CD4-positive, alpha-beta T cell treated with Interleukin-2 at 100 ng/mL for 4 hours (primary cell): ENCODE results near the gene NHLRC4.
A peak's percentile ranks its signal among the peaks of the same experiment; 100 is the strongest.
"Not testable (repeated sequence)": the region's sequence is repeated elsewhere in the genome, so short reads cannot be mapped to it uniquely, and the experiment has no call there.

Source experiments
- DNase-seq: peaks from one replicate; pipeline ENCODE4 v3.0.0-alpha.2; 2020; ENCODE audit warnings: low spot score

NHLRC4 gene

DNA sequence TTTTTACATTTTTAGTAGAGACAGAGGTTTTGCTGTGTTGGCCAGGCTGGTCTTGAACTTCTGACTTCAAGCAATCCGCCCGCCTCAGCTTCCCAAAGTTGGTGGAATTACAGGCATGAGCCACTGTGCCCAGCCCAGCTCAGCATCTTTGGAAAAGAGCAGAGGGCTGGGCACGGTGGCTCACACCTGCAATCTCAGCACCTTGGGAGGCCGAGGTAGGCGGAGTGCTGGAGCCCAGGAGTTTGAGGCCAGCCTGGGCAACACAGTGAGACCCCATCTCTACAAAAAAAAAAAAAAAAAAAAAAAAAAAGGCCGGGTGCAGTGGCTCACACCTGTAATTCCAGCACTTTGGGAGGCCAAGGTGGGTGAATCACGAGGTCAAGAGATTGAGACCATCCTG lies 30.9 kb downstream of the NHLRC4 start:
- DNase-seq = not testable (repeated sequence)

DNA sequence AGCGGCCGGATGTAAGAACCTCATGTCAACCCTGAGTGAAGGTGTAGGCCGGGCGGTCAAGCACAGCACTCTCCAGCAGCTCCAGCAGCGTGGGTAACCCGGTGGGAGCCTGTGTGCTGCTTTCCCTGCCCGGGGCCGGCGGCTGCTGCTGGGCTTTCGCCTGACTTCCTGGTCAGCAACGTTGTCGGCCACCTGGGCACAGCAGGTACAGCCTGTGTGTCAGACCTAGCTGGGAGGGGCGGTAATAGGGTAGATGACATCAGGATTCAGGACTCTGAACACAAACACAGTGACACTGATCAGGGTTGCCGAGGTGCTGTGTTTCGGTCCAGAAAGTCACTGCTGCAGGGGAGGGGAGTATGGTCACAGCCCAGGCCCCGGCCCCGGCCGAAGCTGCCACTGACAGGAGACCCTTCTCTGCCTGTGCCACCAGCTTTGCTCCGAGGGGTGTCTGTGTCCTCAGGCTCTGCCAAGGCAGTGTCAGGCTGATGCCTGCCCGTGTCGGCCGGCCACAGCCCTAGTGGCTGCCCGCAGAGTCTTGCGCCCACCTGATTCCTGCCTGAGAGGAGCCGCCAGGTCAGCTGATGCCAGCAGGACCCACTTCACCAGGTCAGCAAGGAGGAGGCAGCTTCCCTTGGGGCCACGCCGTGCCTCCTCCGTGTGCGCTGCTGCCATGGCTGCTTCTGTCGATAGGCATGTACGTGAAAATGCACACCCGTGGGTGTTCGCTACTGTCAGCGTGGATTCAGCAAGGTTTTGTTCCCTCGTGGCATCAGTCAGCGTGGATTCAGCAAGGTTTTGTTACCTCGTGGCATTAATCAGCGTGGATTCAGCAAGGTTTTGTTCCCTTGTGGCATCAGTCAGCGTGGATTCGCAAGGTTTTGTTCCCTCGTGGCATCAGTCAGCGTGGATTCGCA lies 32.3 kb downstream of the NHLRC4 start:
- DNase-seq = no peak

DNA sequence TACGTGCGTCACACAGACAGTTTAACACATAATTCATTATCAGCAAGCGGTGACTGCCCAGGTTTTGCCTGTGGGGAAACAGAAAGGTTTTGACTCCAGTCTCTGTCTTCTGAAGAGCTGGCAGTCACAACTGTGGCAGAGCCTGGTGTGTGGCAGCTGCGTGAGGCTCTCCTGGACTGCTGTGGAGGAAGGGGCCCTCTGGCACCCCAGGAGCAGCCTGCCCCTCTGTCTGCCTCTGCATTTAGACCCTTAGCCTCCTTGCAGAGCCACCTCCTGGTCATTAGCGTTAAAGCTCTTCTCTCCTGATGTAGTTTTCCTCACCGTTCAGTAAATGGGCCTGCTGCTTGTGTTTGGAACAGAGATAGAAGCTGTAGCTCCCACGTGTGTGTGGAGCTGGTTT lies 34.0 kb downstream of the NHLRC4 start:
- no peak for DNase-seq

DNA sequence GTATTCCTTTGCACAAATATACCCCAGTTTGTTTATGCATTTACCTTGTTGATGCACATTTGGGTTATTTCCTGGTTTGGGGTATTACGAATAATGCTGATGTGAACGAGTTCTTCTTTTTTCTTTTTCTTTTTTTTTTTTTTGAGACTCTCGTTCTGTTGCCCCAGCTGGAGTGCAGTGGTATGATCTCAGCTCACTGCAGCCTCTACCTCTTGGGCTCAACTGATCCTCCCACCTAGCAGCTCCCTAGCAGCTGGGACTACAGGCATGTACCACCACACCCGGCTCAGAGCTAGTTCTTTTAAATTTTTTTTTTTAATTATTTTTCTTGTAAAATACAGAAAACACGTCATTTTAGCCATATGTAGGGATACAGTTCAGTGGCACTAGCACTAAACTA lies 37.1 kb downstream of the NHLRC4 start:
- no peak for DNase-seq

DNA sequence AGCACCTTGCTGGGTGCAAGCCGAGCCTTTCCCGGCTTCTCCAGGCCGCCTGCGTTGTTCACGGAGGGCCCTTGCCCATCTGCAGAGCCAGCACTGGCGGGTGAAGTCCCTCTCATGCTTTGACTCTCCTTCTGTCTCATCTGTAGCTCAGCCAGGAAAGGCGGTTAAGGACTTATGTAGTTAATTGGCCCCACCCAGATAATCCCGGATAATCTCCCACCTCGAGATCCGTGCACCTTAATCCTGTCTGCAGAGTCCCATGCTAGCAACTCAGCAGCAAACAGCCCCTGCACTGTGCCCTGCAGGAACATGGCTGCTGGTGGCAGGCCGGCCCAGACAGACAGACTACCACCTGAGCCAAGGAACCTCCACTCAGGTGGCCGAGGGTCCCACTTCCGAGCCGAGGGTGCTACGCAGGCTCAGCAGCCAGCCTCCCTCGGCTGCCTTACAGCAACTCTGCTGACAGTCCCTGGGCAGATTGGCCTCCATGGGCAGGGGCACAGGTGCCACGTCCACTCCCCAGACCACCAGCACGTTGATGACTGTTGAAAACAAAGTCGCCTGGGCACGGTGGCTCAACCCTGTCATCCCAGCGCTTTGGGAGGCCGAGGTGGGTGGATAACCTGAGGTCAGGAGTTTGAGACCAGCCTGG lies 40.0 kb downstream of the NHLRC4 start:
- DNase-seq = no peak

DNA sequence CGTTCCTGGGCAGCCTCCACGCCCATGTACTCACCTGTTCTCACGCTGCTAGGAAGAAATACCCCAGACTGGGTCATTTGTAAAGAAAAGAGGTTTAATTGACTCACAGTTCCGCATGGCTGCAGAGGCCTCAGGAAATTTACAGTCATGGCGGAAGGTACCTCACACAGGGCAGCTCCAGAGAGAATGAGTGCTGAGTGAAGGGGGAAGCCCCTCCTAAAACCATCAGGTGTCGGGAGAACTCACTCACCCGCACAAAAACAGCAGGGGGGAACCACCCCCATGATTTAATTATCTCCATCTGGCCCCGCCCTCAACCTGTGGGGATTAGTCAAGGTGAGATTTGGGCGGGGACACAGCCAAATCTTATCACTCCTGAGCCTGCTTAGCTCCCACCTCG lies 41.2 kb downstream of the NHLRC4 start:
- no peak for DNase-seq

DNA sequence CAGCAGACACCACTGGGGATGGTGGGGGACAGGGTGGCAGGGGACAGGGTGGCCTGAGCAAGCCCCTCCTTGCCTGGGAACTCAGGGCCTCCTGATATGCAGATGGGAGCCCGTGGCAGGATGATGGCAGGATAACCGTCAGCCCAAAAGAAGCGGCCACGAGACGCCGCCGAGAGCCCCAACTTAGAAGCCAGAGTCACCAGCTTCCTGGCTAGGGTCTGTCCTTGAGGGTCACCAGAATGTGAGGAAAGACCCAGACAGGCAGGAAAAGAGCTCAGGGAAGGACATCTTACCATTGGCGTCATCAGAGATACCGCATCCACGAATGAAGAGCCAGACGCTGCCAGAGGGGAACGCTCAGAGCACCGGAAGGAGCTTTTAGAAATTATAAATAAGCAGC lies 42.5 kb downstream of the NHLRC4 start:
- DNase-seq = no peak

DNA sequence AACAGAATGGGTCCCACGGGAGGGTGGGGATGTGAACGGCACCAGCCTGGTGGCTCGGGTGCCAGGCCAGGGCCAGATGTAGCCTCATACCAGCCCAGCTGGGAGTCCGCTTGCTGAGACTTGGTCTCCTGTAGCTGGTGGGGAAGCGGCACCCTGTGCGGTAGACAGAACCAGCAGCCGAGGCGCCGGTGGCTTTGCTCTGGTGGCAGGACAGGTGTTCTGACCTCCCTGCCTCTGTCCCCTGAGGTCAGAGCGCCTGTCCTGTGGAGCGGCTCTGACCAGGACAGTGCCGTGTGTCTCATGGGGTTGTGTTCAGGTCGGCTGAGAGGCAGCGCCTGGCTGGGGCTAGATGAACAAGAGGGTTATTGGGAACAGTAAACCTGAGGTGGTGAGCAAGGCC lies 43.2 kb downstream of the NHLRC4 start:
- DNase-seq = no peak

DNA sequence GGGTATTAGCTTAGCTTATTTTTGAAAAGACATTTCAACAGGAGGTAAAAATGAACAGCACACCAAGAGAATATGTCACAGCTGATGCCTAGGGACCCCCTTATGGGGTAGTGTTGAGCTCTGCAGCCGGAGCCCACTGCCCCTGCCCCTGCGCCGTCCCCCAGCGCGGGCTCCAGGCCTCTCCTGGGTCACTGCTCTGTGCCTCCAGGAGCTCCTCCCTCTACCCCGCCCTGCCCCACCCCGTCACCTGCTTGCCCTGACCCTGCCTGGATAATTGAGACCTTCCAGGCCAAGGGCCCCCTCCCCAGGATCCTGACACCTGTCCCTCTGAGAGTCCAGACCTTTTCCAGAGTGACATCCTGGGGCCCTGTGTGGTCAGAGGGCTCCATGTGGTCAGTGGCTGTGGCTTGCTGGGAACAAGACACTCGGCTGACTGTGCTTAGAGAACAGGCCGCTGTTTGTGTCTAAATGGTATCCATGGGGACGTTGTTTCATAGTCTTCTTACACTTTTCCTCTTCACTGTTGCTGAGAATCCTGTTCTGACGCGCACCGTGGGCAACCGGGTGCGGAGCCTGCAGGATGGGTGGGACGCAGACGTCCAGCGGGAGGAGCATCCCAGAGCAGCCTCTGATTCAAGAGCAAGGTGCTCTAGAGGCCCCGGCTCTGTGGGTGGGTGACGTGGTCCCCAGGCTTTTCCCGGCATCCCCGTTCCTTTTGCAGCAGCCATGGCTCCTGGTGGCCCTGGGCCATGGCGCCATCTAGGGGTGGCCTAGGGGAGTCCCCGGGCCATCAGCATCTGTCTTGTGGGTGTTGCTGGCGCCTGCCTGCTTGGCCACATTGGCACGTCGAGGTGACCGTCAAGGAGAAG lies 43.9 kb downstream of the NHLRC4 start:
- DNase-seq = peak; percentile 56

DNA sequence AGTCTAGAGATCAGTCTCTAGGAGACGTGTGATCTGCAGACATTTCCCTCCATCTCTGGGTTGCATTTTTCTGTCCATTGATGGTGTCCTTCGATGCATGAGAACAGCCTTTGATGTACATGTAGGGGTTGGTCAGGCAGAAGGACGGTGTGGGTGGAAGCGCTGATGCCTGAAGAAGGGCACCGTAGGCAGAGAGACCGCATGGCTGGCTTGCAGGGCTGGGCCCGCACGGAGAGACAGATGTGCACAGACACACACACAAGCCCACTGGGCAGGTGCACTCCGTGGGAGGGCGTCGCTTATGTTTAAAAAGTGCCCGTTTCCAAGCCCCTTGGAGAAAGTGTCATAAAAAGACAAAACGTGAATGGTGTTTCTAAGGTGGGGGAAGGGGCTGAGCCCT lies 48.3 kb downstream of the NHLRC4 start:
- no peak for DNase-seq

DNA sequence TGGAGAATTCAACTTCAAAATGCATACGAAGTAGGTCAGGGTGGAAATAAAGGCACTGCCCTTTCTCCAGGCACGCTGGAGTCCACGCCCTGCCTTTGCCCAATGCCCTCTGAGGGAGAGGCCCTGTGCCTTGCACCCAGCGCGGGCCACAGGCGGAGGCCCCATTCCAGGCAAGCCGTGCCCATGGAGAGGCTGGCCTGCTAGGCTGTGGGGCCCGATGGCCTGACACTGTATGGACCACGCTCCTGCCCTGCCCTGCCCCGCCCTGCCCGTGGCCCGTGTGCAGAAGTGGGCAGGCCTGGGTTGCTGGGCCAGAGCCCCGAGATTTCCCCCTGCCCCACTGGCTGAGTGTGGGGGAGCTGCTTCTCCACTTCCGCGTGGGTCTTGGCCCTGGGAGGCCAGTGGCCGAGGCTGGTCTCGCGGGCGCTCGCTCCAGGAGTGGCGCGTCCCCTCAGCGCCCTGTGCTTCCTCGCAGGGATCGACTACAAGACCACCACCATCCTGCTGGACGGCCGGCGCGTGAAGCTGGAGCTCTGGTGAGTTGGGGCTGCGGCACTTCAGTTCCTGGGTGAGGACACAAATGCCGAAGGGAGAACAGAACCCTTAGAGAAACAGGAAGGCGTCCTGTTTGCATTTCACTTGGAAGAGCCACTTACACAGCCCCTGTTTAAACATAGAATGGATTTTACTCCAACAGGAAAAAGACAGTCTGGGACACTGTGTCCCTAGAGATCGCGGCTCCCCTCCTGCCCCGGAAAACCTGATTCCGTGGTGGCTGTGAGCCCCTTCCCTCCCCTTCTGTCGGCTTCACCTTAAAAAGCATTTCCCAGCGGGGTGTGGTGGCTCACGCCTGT lies 50.2 kb downstream of the NHLRC4 start:
- no peak for DNase-seq

DNA sequence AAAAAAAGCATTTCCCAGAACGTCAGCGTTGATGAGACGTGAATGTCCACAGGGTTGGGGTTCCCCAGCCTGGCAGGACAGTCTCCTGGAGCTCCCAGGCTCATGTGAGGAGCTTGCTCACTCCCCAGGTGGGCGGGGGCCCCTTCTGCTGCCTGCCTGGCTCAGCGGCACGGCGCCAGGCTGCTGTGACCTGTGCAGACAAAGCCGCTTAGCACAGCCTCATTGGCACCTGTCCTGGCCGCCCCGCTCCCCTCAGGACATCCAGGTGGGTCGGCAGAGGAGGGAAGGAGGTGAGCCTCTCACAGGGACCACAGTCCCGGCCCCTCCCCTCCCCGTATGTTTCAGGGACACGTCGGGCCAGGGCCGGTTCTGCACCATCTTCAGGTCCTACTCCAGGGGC lies 51.0 kb downstream of the NHLRC4 start:
- no peak for DNase-seq
